Hepatocyte (in vitro differentiated cells): ENCODE results near the gene LRRC14B.

ENCODE experiments used
- CTCF ChIP-seq: fragments of 200-600 bp; sonication (generic); IDR thresholded peaks from 2 replicates; pipeline ENCODE4 v1.5.1; 2016; ENCODE audit warnings: antibody characterized with exemption, mild to moderate bottlenecking; ENCODE audit not compliant: poor library complexity
- EZH2 ChIP-seq: fragments of 200-600 bp; sonication (generic); IDR thresholded peaks from 2 replicates; pipeline ENCODE4 v1.6.1; 2016; ENCODE audit warnings: antibody characterized with exemption, mild to moderate bottlenecking, borderline replicate concordance

GRCh38 chr5:234450-234849 is 43.2 kb downstream of the LRRC14B start:
- no peak for TF ChIP-seq EZH2
- no peak for TF ChIP-seq CTCF
